ENCODE results near the gene ESPNL.
"Not testable (repeated sequence)": the region's sequence is repeated elsewhere in the genome, so short reads cannot be mapped to it uniquely, and the experiment has no call there.

Gene ESPNL

DNA sequence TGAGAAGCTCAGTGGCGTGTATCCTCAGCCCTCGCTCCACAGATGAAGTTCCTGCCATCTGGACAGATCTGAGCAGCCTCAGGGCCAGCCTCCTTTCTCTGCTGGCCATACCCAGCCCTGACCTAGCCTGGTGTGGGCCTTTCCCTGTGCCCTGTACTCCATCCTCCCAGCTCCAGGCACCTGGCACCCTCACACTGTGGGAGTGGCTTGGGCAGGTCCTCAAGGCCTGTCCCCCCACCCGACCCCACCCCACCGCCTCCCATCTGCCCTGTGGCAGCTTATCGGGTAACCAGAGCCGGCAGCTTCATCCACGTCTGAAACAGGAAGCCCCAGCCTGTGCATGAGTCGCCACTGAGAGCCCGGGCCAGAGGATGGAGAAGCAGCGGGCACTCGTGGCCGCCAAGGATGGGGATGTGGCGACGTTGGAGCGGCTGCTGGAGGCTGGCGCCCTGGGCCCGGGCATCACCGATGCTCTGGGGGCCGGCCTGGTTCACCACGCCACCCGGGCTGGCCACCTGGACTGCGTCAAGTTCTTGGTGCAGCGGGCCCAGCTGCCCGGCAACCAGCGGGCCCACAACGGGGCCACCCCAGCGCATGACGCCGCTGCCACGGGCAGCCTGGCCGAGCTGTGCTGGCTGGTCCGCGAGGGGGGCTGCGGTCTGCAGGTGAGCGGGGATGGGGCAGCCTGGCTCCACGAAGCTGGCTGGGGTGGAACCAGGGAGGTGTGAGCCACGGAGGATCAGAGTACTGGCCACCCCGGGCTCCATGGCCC is at the start of gene ESPNL:
Gene ESPNL (plus strand): TSS at position 292 of the 772 bp plus-strand sequence. CDS start 80 bp downstream, at position 372.
- no peak for DNase-seq

DNA sequence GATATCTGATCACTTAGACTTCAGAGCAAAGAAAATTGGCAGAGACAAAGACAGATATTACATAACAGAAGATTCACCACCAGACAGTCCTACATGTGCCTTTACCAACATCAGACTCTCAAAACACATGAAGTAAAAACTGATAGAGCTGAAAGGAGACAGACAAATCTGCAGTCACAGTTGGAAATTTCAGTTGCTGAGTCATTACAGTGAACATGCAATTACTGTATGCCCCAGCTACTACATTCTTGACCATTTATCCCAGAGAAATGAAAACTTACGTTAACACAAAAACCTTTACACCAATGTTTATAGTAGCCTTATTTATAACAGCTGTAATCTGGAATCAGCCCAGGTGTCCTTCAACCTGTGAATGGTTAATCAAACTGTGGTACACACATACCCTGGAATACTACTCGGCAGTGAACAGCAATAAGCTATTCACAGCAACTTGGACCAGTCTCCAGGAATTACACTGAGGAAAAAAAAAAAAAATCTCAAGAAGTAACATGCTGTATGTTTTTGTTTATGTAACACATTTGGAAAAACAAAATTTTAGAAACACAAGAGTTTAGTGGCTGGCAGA is 46.9 kb upstream of the ESPNL start:
- no peak for DNase-seq

DNA sequence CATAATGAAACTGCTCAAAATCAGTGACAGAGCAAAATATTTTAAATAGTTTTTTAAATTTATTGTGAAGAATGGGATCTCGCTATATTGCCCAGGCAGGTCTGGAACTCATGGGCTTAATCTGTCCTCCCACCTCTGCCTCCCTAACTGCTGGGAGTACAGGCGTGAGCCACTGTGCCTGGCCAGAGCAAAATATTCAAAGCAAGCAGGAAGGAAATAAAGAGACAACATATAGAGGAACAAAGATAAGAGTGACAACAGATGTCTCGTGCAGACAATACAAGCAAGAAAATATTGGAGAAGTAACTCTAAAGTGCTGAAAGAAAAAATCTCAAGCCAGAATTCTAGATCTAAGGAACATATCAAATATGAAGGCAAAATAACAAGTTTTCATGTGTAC is 44.3 kb upstream of the ESPNL start:
- DNase-seq, result no peak

DNA sequence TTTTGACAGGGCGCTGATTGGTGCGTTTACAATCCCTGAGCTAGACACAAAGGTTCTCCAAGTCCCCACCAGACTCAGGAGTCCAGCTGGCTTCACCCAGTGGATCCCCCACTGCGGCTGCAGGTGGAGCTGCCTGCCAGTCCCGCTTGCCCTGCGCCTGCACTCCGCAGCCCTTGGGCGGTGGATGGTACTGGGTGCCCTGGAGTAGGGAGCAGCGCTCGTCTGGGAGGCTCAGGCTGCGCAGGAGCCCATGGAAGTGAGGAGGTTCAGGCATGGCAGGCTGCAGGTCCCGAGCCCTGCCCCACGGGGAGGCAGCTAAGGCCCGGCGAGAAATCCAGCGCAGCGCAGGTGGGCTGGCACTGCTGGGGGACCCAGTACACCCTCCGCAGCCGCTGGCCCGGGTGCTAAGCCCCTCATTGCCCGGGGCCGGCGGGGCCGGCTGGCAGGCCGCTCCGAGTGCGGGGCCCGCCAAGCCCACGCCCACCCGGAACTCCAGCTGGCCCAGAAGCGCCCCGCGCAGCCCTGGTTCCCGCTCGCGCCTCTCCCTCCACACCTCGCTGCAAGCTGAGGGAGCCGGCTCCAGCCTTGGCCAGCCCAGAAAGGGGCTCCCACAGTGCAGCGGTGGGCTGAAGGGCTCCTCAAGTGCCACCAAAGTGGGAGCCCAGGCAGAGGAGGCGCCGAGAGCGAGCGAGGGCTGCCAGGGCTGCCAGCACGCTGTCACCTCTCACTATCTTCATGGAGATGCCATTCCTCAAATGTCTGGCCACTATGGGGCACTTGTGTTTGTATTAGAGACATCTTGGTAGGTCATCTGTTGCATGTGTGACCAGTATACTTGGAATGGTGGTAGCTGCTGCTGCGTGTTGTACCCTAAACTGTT is 42.2 kb upstream of the ESPNL start:
- peak in 1 of 2 experiments; percentile 20 for DNase-seq

DNA sequence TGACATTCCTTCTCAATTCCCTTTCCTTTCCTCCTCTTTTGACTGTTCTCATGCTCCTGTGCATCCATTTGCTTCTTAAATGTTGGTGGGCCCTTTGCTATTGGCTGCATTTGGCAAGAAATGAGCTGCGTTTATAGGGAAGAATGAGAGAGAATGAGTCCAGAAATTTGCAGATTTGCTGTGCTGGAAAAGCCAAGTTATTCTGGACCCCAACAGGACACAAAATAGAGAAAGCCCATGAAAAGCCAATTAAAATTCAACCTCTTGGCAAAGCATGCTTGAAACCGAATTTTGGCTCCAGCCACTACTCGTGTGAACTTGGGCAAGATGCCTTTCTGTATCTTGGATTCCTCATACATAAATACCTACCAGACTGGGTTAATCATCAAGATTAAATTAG is 40.6 kb upstream of the ESPNL start:
- no peak for DNase-seq

DNA sequence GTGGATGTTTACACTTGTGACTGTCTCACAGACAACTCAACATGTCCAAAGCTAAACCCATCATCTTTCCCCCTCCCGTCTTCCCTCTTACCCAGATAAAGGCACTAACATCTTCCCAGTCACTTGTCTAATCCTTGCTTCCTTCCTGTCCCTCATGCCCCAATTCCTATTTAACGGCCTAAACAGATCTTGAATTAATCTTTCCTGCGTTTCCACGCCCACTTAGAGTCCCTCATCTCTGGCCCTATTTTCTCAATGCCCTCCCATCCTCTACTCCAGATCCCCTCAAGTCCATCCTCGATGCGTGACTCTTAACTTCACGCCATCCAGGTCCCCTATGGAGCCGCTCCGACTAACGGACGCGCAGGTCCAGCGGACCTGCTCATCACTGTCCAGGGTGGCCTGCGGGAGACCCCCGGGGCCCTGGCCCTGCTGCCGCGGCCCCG is 40.0 kb upstream of the ESPNL start:
- DNase-seq, result no peak

DNA sequence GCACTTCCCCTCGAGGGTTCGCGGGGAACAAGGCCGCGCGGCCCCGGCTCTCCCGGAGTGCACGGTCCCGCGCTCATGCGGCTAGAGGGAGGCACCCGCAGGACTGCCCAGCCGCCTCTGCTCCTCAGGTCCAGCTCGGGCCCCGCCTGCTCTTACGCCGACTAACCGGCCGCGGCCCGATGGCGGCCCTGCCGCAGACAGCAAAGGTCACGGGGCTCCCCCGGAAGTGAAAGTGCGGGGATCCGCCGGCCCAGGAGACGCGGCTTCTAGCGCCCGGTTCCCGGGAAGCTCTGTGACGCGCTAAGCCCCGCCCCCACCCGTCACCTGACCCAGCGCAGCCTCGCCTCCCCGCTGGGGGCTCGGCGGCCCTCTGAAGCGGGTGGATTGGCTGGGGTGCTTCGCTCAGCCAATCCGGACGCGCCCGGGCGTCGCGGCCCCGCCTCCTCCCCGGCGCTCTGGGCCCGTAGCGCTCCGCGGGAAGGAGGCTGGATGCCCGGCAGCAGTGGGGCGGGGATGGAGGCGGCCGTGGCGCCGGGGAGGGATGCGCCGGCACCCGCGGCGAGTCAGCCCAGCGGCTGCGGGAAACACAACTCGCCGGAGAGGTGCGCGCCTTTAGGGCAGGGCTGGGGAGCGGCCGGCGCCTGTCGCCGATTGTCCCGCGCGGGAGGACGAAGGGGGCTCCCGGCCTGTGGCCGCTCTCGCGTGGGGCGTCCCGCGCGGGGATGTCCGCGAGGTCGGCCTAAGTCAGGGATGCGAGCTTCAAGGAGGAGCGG is 39.4 kb upstream of the ESPNL start, which contains the start of gene SCLY:
Gene SCLY (plus strand): TSS at position 460 of the 773 bp plus-strand sequence. CDS start 54 bp downstream, at position 514.
- peak; percentile 97 for DNase-seq

DNA sequence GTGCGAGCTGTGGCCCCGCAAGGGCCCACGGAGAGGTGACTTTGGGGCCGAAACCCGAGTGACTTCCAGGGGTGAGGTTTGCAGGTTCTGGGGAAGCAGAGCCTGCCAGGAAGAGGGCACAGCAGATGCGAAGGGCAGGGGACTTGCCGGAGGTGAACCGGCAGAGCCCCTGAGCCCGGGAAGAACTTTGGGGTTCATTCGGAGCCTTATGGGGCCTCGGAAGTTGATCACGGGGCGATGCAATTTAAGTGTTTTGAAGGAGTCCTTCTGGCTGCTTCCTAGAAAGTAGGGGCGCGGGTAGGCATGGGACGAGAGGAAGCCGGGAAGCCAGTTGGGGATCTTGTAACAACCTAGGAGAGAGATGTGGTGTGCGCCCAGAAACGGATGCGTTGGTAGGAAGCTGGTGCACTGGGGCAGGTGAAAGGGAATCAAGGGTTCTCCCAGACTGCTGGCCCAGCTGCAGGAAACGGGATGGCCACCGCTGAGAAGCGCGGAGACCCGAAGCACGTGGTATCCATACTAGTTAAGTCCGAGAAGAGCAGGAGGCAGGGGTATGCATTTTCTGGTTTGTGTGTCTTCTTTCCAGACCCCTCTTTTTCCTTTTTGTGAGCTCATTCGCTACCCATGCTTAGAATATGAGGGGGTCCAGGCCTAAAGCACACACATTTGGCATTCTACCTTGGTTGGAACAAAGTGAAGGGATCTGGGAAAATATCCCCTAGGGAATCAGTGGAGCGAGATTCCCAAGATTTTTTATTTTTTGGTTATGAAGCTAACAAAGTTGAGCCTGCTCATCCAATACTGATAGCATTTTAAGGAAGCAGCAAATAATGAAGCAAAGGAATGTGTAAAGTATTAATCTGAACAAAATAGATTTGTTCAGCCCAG is 38.6 kb upstream of the ESPNL start:
- no peak for DNase-seq

DNA sequence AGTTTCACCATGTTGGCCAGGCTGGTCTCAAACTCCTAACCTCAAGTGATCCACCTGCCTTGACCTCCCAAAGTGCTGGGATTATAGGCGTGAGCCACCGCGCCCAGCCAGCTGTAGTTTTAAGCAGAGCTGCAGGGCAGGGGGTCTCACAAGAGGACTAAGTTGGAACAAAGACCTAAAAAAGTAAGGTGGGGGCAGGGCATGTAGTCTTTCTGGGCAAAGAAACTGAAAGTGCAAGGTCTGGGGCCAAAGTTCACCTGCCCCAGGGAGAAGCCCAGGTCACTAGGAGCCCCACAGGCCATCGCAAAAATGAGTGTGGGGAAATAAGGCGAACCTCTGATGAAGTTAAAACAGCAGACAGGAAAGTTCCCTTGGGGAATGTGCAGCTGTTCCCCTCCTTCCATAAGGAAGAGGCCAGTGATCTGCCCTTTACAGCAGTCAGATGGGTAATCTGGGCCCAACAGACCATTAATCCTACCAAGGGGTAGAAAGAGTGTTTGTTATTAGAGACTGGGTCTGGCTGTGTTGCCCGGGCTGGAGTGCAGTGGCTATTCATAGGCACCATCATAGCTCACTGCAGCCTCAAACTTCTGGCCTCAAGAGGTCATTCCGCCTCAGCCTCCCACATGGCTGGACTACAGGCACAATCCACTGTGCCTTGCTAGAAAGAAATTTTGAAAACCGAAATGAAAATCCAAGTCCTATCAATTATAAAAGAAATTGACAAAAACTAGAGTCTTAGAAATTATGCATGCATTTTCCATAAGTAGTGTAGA is 36.5 kb upstream of the ESPNL start:
- no peak for DNase-seq

- DNase-seq, result no peak
These were observed 35.8 kb upstream of the ESPNL start for GRCh38 chr2:238064376-238064775.

- DNase-seq, result no peak
These were observed 34.9 kb upstream of the ESPNL start for GRCh38 chr2:238065071-238065846.

DNA sequence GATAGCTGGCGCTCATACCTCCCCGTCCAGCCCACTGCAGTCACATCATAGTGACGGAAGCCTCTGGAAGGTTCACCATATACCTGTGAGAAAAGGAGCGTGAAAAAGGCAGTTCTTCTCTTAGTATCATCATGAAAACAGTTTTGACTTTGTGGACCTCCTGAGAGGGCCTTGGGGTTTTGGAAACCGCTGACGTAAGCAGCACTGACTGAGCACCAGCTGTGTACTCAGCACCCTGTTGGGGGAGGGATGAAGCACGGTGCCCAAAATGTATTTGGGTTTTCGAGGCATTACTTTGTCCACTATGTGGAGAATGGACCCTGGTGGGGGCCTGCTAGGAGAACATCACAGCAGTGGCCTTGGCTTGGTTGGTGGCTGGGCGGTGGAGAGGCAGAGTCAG is 33.9 kb upstream of the ESPNL start:
- no peak for DNase-seq

DNA sequence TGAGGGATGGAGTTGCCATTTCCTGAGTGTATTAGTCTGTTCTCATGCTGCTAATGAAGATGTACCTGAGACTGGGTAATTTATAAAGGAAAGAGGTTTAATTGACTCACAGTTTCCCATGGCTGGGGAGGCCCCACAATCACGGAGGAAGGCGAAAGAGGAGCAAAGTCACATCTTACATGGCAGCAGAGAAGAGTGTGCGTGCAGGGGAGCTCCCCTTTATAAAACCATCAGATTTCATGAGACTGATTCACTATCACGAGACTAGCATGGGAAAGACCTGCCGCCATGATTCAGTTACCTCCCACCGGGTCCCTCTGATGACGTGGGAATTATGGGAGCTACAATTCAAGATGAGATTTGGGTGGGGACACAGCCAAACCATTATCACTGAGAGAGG is 33.4 kb upstream of the ESPNL start:
- not testable (repeated sequence) for DNase-seq

GRCh38 chr2:238067939-238068338 is 32.2 kb upstream of the ESPNL start:
- DNase-seq, result no peak

DNA sequence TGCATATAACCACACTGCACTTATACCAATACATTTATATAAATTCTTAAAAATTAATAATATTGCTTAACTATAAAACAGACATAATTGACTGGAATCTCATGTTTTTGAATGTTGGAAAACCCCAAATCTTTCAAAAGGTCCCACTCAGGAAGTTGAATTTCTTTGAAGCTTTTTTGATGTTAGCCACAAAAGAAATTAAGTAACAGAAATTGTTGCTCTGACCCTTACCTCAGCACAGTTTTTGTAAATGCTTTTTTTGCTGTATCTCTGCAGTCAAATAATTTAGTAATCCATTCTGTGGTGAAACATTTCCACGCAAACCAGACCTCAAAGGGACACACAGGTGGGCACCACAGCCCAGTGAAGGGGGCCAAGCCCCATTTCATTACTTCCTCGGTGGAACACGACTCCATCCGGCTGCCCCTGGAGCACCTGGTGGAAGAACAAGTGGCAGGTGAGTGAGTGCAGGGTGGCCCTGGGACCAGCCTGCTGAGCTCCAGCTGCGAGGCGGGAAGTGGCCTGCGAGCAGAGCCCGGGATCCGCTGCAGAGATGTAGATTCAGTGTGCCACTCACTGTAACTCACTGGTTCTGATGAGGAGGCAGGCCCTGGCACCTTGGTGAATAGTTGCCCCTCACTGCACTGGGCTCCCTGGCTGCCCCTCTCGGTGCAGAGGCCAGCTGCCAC is 31.0 kb upstream of the ESPNL start:
- no peak for DNase-seq

DNA sequence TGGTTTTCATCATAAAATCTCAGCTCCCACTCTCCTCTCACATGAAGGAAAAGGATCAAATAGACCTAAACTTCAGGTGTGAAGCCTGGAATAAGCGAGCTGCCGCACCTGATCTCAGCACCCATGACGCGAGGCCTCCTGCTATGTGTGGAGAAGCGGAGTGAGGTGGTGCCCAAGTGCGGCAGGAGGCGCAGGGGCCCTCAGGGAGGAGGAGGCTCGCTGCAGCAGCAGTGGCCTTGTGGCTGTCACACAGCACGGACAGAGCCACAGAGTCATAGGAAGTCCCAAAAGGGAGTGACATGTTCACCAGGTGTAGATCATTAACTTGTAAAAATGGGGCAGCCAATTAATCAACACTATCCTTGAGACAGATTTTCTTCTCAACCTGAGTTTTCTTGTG is 30.3 kb upstream of the ESPNL start:
- DNase-seq, result no peak

DNA sequence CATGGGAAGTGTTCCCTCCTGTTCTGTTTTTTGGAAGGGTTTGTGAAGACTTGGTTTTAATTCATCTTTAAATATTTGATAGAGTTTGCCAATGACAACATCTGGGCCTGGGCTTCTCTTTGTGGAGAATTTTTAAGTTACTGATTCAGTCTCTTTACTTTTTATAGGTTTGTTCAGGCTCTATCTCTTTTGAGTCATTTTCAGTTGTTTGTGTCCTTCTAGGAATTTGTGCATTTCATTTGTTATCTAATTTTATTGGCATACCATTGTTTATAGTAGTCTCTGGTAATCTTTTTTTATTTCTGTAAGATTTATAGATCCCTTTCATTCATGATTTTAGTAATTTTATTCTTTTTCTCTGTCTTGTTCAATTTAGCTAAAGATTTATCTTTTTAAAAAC is 24.7 kb upstream of the ESPNL start:
- DNase-seq, result no peak

GRCh38 chr2:238077292-238077691 is 22.8 kb upstream of the ESPNL start:
- DNase-seq, result peak in 1 of 2 experiments; percentile 25

GRCh38 chr2:238079874-238080327 is 20.2 kb upstream of the ESPNL start:
- DNase-seq, result no peak
